ENCODE results near the gene NEDD9. TPM values are rescaled to one million over a fixed set of nuclear protein-coding genes. Genes with fewer than 3 reads are reported as not detected.

NEDD9 gene
- total and polyA plus RNA-seq, 2 experiments from 2014 or later: 4.4 to 13.0 TPM

GRCh38 chr6:11217360-11218101 lies 14.9 kb downstream of the NEDD9 start:
- Mint-ChIP-seq H3K4me1 (peaks cover 28% of the 10 kb centered on the region), H3K36me3 (ENCODE audit: low read depth) (peaks cover 4% of the 10 kb centered on the region; the same call in 1 of the 3 replicates), H3K27me3 (ENCODE audit: insufficient read depth, low read depth, poor library complexity) (no peaks in the 10 kb centered on the region), H3K9me3 (no peaks in the 10 kb centered on the region), H3K4me3 (no peak overlapping the region), H3K27ac (no peak overlapping the region)
- Histone ChIP-seq H3F3A (replicated peaks; ENCODE audit: low read depth) (no peaks in the 10 kb centered on the region), H3K27ac (ENCODE audit: low read depth) (no peak overlapping the region), H3K4me1 (ENCODE audit: insufficient read depth) (peaks cover 18% of the 10 kb centered on the region), H3K79me2 (replicated peaks; ENCODE audit: insufficient read depth) (peaks cover 6% of the 10 kb centered on the region), H3K9me2 (ENCODE audit: insufficient read depth) (no peaks in the 10 kb centered on the region), H2AFZ (no peak overlapping the region), H3K27me3 (ENCODE audit: insufficient read depth) (no peaks in the 10 kb centered on the region), H3K36me3 (ENCODE audit: insufficient read depth) (peaks cover 5% of the 10 kb centered on the region; the same call in 1 of the 2 replicates), H3K4me2 (no peak overlapping the region), H4K20me1 (replicated peaks; ENCODE audit: insufficient read depth) (no peaks in the 10 kb centered on the region; the same call in 1 of the 2 replicates), H3K4me3 (no peak overlapping the region)
- ATAC-seq (no peak), DNase-seq (ENCODE audit: low spot score) (no peak)
- no peak for TF ChIP-seq EZH2 (IDR thresholded peaks at IDR 0.05; ENCODE audit: low read depth, unreplicated experiment)
- no peak for TF ChIP-seq CREB1 (CRISPR knock-in tag; IDR thresholded peaks at IDR 0.05; ENCODE audit: low read depth)

GRCh38 chr6:11215773-11216172 lies 16.7 kb downstream of the NEDD9 start:
- Histone ChIP-seq H3K4me2 (no peak overlapping the region; the same call in 1 of the 2 replicates), H3F3A (replicated peaks; ENCODE audit: low read depth) (no peaks in the 10 kb centered on the region), H3K27ac (ENCODE audit: low read depth) (no peak overlapping the region), H3K9me2 (ENCODE audit: insufficient read depth) (no peaks in the 10 kb centered on the region), H3K27me3 (ENCODE audit: insufficient read depth) (no peaks in the 10 kb centered on the region), H3K4me3 (no peak overlapping the region), H4K20me1 (replicated peaks; ENCODE audit: insufficient read depth) (no peaks in the 10 kb centered on the region; the same call in 1 of the 2 replicates), H3K4me1 (ENCODE audit: insufficient read depth) (peaks cover 29% of the 10 kb centered on the region), H3K79me2 (replicated peaks; ENCODE audit: insufficient read depth) (peaks cover 2% of the 10 kb centered on the region; the same call in 1 of the 2 replicates), H3K36me3 (ENCODE audit: insufficient read depth) (peaks cover 5% of the 10 kb centered on the region; the same call in 1 of the 2 replicates), H2AFZ (no peak overlapping the region)
- Mint-ChIP-seq H3K9me3 (no peaks in the 10 kb centered on the region), H3K4me3 (no peak overlapping the region), H3K27me3 (ENCODE audit: insufficient read depth, low read depth, poor library complexity) (no peaks in the 10 kb centered on the region), H3K4me1 (peaks cover 42% of the 10 kb centered on the region), H3K36me3 (ENCODE audit: low read depth) (peaks cover 4% of the 10 kb centered on the region; the same call in 1 of the 3 replicates), H3K27ac (0 out of 2 replicates have a peak overlapping the region, but pooled peaks have one; percentile 25)
- DNase-seq (ENCODE audit: low spot score): no peak
- ATAC-seq: peak; percentile 55
- TF ChIP-seq ETS1 (IDR thresholded peaks at IDR 0.05) (no peak), ZNF331 (CRISPR knock-in tag; IDR thresholded peaks at IDR 0.05; ENCODE audit: low read depth) (no peak), REST (IDR thresholded peaks at IDR 0.05; ENCODE audit: unreplicated experiment) (no peak), ZNF114 (CRISPR knock-in tag; IDR thresholded peaks at IDR 0.05) (no peak), EZH2phosphoT487 (IDR thresholded peaks at IDR 0.05; ENCODE audit: unreplicated experiment) (no peak), CTCF (conservative IDR thresholded peaks at IDR 0.05; ENCODE audit: low read depth in 2 of 2) (no peak)

Measured in GM23338 (cell line).